Right lobe of liver (tissue), 4 donors: ENCODE measurements around the gene TEF.

ENCODE experiments used
- CTCF ChIP-seq, 4 donors: fragments of 200-600 bp in 3 of 4; fragments of 450-650 bp in 1 of 4; IDR thresholded peaks; one replicate each; pipeline versions ENCODE4 v1.5.1 to v1.8.0; 2016 to 2022; ENCODE audit warnings: antibody characterized with exemption in 4 of 4, mild to moderate bottlenecking in 2 of 4
- POLR2A ChIP-seq: fragments of 450-650 bp; IDR thresholded peaks from one replicate; pipeline ENCODE4 v1.6.1; 2017; ENCODE audit warnings: antibody characterized with exemption, mild to moderate bottlenecking
- donor health status: DM: no; HTN: no; CAD: no.
- donor health status: DM: no; HTN: no; CAD: no.
- donor health status: DM: no; HTN: yes; CAD: no.

GRCh38 chr22:41365425-41365824 lies 16.3 kb upstream of the TEF start:
- TF ChIP-seq POLR2A: no peak
- no peak for TF ChIP-seq CTCF (IDR thresholded peaks at IDR 0.05)
